GM12878 (cell line): Measurements from ENCODE around the gene TGFBI.

Experiments
- BHLHE40 ChIP-seq, 2 experiments: fragments of 450-650 bp in 1 of 2; IDR thresholded peaks; 2 replicates each; pipeline ENCODE4 v1.6.1; 2011 to 2017; ENCODE audit warnings: low read depth in 2 of 2, borderline replicate concordance in 1 of 2, improper control_type of control experiment in 1 of 2, low read length in 1 of 2, mild to moderate bottlenecking in 1 of 2
- CEBPB ChIP-seq, 2 experiments: fragments of 150-350 bp in 1 of 2; IDR thresholded peaks; 2 replicates each; pipeline ENCODE4 v1.6.1; 2012 to 2014; ENCODE audit warnings: low read depth in 2 of 2, low read length in 2 of 2, borderline replicate concordance in 1 of 2, inconsistent platforms in 1 of 2
- CREM ChIP-seq: IDR thresholded peaks from 2 replicates; pipeline ENCODE4 v1.6.1; 2014; ENCODE audit warnings: antibody characterized with exemption, low read depth
- CTCF ChIP-seq, 3 experiments: IDR thresholded peaks in 2 of 3; conservative IDR thresholded peaks in 1 of 3; 2 replicates each; pipeline ENCODE4 v1.5.1; 2011; ENCODE audit warnings: low read depth in 3 of 3, low read length in 3 of 3, mild to moderate bottlenecking in 3 of 3, control low read depth in 2 of 3, moderate library complexity in 2 of 3, inconsistent platforms in 1 of 3, mixed read lengths in 1 of 3; ENCODE audit not compliant: control insufficient read depth in 2 of 3, insufficient read depth in 1 of 3; ENCODE audit errors: extremely low read depth in 1 of 3
- E4F1 ChIP-seq: fragments of 450-650 bp; IDR thresholded peaks from 2 replicates; pipeline ENCODE4 v1.6.1; 2018; ENCODE audit warnings: borderline replicate concordance, mild to moderate bottlenecking; ENCODE audit not compliant: partially characterized antibody
- GABPA ChIP-seq: IDR thresholded peaks from 2 replicates; pipeline ENCODE4 v1.6.1; 2014; ENCODE audit warnings: antibody characterized with exemption, low read depth, mild to moderate bottlenecking, inconsistent platforms
- HDAC2 ChIP-seq: fragments of 200-600 bp; sonication (generic); IDR thresholded peaks from 2 replicates; pipeline ENCODE4 v1.6.1; 2017
- POLR2A ChIP-seq: IDR thresholded peaks from 2 replicates; pipeline ENCODE4 v1.6.1; 2011; ENCODE audit warnings: low read depth, mild to moderate bottlenecking, low read length
- REST ChIP-seq: IDR thresholded peaks from 2 replicates; pipeline ENCODE4 v1.6.1; 2012; ENCODE audit warnings: mild to moderate bottlenecking, low read depth, low read length
- SRF ChIP-seq, 2 experiments: IDR thresholded peaks; 2 replicates each; pipeline ENCODE4 v1.6.1; 2011; ENCODE audit warnings: low read depth in 2 of 2, low read length in 2 of 2, mild to moderate bottlenecking in 1 of 2, moderate library complexity in 1 of 2
- TF ChIP-seq, protein P1 (sequence below): IDR thresholded peaks from 2 replicates; pipeline ENCODE4 v1.6.1; 2011; ENCODE audit warnings: borderline replicate concordance, low read depth, mild to moderate bottlenecking, moderate library complexity, mixed read lengths, low read length; ENCODE audit not compliant: insufficient read depth; ENCODE audit errors: extremely low read length

- TF ChIP-seq CREM: no peak
- no peak for TF ChIP-seq POLR2A
- no peak for TF ChIP-seq SRF (IDR thresholded peaks at IDR 0.05; ENCODE audit: low read depth in 2 of 2, low read length in 2 of 2)
- no peak for TF ChIP-seq REST
- TF ChIP-seq E4F1: no peak
- TF ChIP-seq CEBPB (IDR thresholded peaks at IDR 0.05; ENCODE audit: borderline replicate concordance in 1 of 2, low read depth in 2 of 2, low read length in 2 of 2): no peak
- TF ChIP-seq BHLHE40 (IDR thresholded peaks at IDR 0.05; ENCODE audit: borderline replicate concordance in 1 of 2, low read depth in 2 of 2, low read length in 1 of 2): no peak
- no peak for TF ChIP-seq GABPA
- TF ChIP-seq, protein P1, sequence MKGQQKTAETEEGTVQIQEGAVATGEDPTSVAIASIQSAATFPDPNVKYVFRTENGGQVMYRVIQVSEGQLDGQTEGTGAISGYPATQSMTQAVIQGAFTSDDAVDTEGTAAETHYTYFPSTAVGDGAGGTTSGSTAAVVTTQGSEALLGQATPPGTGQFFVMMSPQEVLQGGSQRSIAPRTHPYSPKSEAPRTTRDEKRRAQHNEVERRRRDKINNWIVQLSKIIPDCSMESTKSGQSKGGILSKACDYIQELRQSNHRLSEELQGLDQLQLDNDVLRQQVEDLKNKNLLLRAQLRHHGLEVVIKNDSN: no peak
- TF ChIP-seq CTCF (IDR thresholded peaks at IDR 0.05 in 2 of 3, conservative IDR thresholded peaks at IDR 0.05 in 1 of 3; ENCODE audit: control insufficient read depth in 2 of 3, extremely low read depth in 1 of 3, insufficient read depth in 1 of 3, low read depth in 3 of 3, low read length in 3 of 3): no peak
- TF ChIP-seq HDAC2: no peak
Measured at GRCh38 chr5:136042156-136042555, 13.4 kb downstream of the TGFBI start.
